ENCODE data around the gene NDE1. TPM values are rescaled to one million over a fixed set of nuclear protein-coding genes. Genes with fewer than 3 reads are reported as not detected.

NDE1 gene
- total and polyA plus RNA-seq, 2 of the 8 experiments (the other 6 are each of a cell fraction or from before 2014, with no cell fraction given): 13.3 to 41.3 TPM

GRCh38 chr16:15748654-15749053 is 98.6 kb downstream of the NDE1 start:
- CTCF ChIA-PET (ENCODE audit: partially characterized antibody): interaction anchor here (1.5 kb wide), 1 partner anchor 9 kb away, joined by 5 read pairs; no protein-coding TSS in a partner anchor
- no peak for FAIRE-seq

More at GRCh38 chr16:15748654-15749053, 98.6 kb downstream of the NDE1 start:
- H3K23ac ChIP-seq (ENCODE audit: insufficient read length): no peak overlapping the region
- H2BK12ac ChIP-seq (ENCODE audit: low read depth, low read length): no peak overlapping the region
- H3K18ac ChIP-seq (ENCODE audit: extremely low read depth, low read length): no peak overlapping the region
- POLR2A ChIA-PET (ENCODE audit: partially characterized antibody): interaction anchor here (1.8 kb wide), 1 partner anchor 11 kb away, joined by 4 read pairs; no protein-coding TSS in a partner anchor
- no peak overlapping the region for H4K5ac ChIP-seq (ENCODE audit: insufficient read length, low read depth, low read length)
- no peak overlapping the region for H3K4me2 ChIP-seq (ENCODE audit: insufficient read depth in 1 of 2, low read depth in 2 of 2, low read length in 2 of 2)
- no peak overlapping the region for H3K9ac ChIP-seq (replicated peaks in 1 of 4; ENCODE audit: extremely low read depth in 1 of 4, low read depth in 3 of 4, low read length in 3 of 4)
- H2BK5ac ChIP-seq (ENCODE audit: low read depth, low read length): no peak overlapping the region
- no peaks in the 10 kb centered on the region for H3K79me2 ChIP-seq (ENCODE audit: control insufficient read depth in 1 of 2, insufficient read depth in 2 of 2, low read length in 2 of 2)
- no peak overlapping the region for H3K27ac ChIP-seq (ENCODE audit: low read depth, low read length)
- TF ChIP-seq NRF1 (IDR thresholded peaks at IDR 0.05; ENCODE audit: low read depth, low read length): no peak
- no peak for TF ChIP-seq SUZ12 (IDR thresholded peaks at IDR 0.05; ENCODE audit: low read length)
- TF ChIP-seq, protein P1, sequence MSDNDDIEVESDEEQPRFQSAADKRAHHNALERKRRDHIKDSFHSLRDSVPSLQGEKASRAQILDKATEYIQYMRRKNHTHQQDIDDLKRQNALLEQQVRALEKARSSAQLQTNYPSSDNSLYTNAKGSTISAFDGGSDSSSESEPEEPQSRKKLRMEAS (IDR thresholded peaks at IDR 0.05): no peak
- TF ChIP-seq CBX5 (IDR thresholded peaks at IDR 0.05; ENCODE audit: low read depth, low read length): no peak
- no peak for TF ChIP-seq HDAC2 (IDR thresholded peaks at IDR 0.05; ENCODE audit: borderline replicate concordance in 1 of 2, low read depth in 2 of 2, low read length in 2 of 2)
- TF ChIP-seq HDAC6 (IDR thresholded peaks at IDR 0.05; ENCODE audit: low read depth, low read length): no peak
- no peak for TF ChIP-seq KDM4A (IDR thresholded peaks at IDR 0.05; ENCODE audit: low read depth, low read length, severe bottlenecking)
- no peak for TF ChIP-seq TBP (IDR thresholded peaks at IDR 0.05; ENCODE audit: low read depth, low read length)
- TF ChIP-seq FOSL1 (IDR thresholded peaks at IDR 0.05; ENCODE audit: insufficient read depth, low read depth, low read length): no peak
- TF ChIP-seq EGR1 (IDR thresholded peaks at IDR 0.05; ENCODE audit: borderline replicate concordance, low read depth, low read length): no peak
- TF ChIP-seq SIN3A (conservative IDR thresholded peaks at IDR 0.05 in 1 of 2, IDR thresholded peaks at IDR 0.05 in 1 of 2; ENCODE audit: low read depth in 1 of 2, low read length in 2 of 2): no peak
- TF ChIP-seq CREB1 (IDR thresholded peaks at IDR 0.05): no peak
- no peak for TF ChIP-seq GABPA (IDR thresholded peaks at IDR 0.05; ENCODE audit: borderline replicate concordance, insufficient read depth, low read length)
- no peak for TF ChIP-seq TEAD4 (IDR thresholded peaks at IDR 0.05; ENCODE audit: low read depth, low read length)
- no peak overlapping the region for H4K91ac ChIP-seq (replicated peaks; ENCODE audit: insufficient read length, low read length)
- no peak for DNase-seq (ENCODE audit: low read depth in 1 of 2, low spot score in 2 of 2)
- H3K4me3 ChIP-seq (ENCODE audit: extremely low read depth in 1 of 4, insufficient read depth in 2 of 4, low read depth in 3 of 4, low read length in 4 of 4): no peak overlapping the region
- no peaks in the 10 kb centered on the region for H3K27me3 ChIP-seq (replicated peaks in 1 of 4; ENCODE audit: control insufficient read depth in 3 of 4, extremely low read depth in 1 of 4, insufficient read depth in 3 of 4, low read length in 3 of 4)
- no peaks in the 10 kb centered on the region; a peak in 1 of 7 replicates for H3K4me1 ChIP-seq (replicated peaks in 1 of 4; ENCODE audit: control insufficient read depth in 3 of 4, insufficient read depth in 4 of 4, low read length in 3 of 4)
- no peaks in the 10 kb centered on the region for H3K79me1 ChIP-seq (ENCODE audit: low read depth, low read length)
- no peak overlapping the region for H2AFZ ChIP-seq (ENCODE audit: low read length)
- 92% methylated on average over 2 of the region's 2 CpGs; no CpG with 5 or more reads in 1 of the 2 experiments for WGBS, 2 experiments (ENCODE audit: extremely low coverage in 1 of 2, insufficient coverage in 1 of 2, insufficient read length in 1 of 2, insufficient replicate concordance in 2 of 2, low coverage in 1 of 2, low lambda C conversion rate in 2 of 2, missing lambda C conversion rate in 1 of 2)
- H4K20me1 ChIP-seq (replicated peaks in 1 of 2; ENCODE audit: control insufficient read depth in 1 of 2, insufficient read depth in 2 of 2, low read length in 2 of 2): no peaks in the 10 kb centered on the region
- H2AK5ac ChIP-seq (ENCODE audit: low read depth, low read length): no peak overlapping the region
- no peak overlapping the region for H3K14ac ChIP-seq (ENCODE audit: insufficient read length)
- H3K36me3 ChIP-seq (ENCODE audit: control insufficient read depth in 2 of 4, insufficient read depth in 4 of 4, low read length in 3 of 4): no peaks in the 10 kb centered on the region
- H3K4ac ChIP-seq (replicated peaks; ENCODE audit: insufficient read length, low read depth, low read length): no peak overlapping the region
- H3K9me3 ChIP-seq (ENCODE audit: insufficient read depth in 2 of 2, low read depth in 1 of 2, low read length in 1 of 2): no peaks in the 10 kb centered on the region
- H4K8ac ChIP-seq (ENCODE audit: extremely low read depth, insufficient read depth, low read length): no peak overlapping the region
- H2BK20ac ChIP-seq (ENCODE audit: low read length): no peak overlapping the region
- no peak overlapping the region for H3K56ac ChIP-seq (replicated peaks; ENCODE audit: insufficient read length, low read depth, low read length)
- H3K23me2 ChIP-seq (ENCODE audit: low read depth, low read length): no peaks in the 10 kb centered on the region
- no peak overlapping the region for H2BK120ac ChIP-seq (replicated peaks; ENCODE audit: low read depth, low read length)
- H2BK15ac ChIP-seq (ENCODE audit: low read length): no peak overlapping the region

Data from H1 (cell line).